HTERT RPE-1 (cell line): Measurements from ENCODE around the gene MYB.

Source experiments
- in situ Hi-C: fragments of 300-500 bp; cut with MboI; formaldehyde crosslinking; loops from 4 replicates; pipeline ENCODE4 v1.14.3; 2020; ENCODE audit warnings: low sequenced_read_pairs

MYB gene

GRCh38 chr6:135187372-135187771 lies 6.3 kb downstream of the MYB start:
- in situ Hi-C loops, result no loop called here

GRCh38 chr6:135188718-135189117 lies 7.6 kb downstream of the MYB start:
- in situ Hi-C loops, result no loop called here

GRCh38 chr6:135189344-135189743 lies 8.2 kb downstream of the MYB start:
- in situ Hi-C loops, result no loop called here

- in situ Hi-C loops, result no loop called here
Observed at GRCh38 chr6:135191508-135192255, 10.6 kb downstream of the MYB start.

- in situ Hi-C loops, result no loop called here
Observed at GRCh38 chr6:135192256-135193174, 11.4 kb downstream of the MYB start.

GRCh38 chr6:135193221-135193620 lies 12.1 kb downstream of the MYB start:
- in situ Hi-C loops, result no loop called here

- in situ Hi-C loops, result no loop called here
Observed at GRCh38 chr6:135195041-135195440, 13.9 kb downstream of the MYB start.

GRCh38 chr6:135195522-135195921 lies 14.4 kb downstream of the MYB start:
- in situ Hi-C loops, result no loop called here

- in situ Hi-C loops, result no loop called here
Observed at GRCh38 chr6:135196739-135197510, 15.8 kb downstream of the MYB start.

- in situ Hi-C loops, result no loop called here
Observed at GRCh38 chr6:135202836-135203235, 21.7 kb downstream of the MYB start.

GRCh38 chr6:135204951-135205350 lies 23.8 kb downstream of the MYB start:
- in situ Hi-C loops, result no loop called here

- in situ Hi-C loops, result no loop called here
Observed at GRCh38 chr6:135209803-135210202, 28.7 kb downstream of the MYB start.

GRCh38 chr6:135210632-135211305 lies 29.7 kb downstream of the MYB start:
- in situ Hi-C loops, result no loop called here

GRCh38 chr6:135211306-135211702 lies 30.2 kb downstream of the MYB start:
- in situ Hi-C loops, result no loop called here

GRCh38 chr6:135212020-135212806 lies 31.1 kb downstream of the MYB start:
- in situ Hi-C loops, result no loop called here

- in situ Hi-C loops, result no loop called here
Observed at GRCh38 chr6:135212935-135213334, 31.8 kb downstream of the MYB start.

- in situ Hi-C loops, result no loop called here
Observed at GRCh38 chr6:135213616-135214015, 32.5 kb downstream of the MYB start.

- in situ Hi-C loops, result no loop called here
Observed at GRCh38 chr6:135215160-135215559, 34.1 kb downstream of the MYB start.

GRCh38 chr6:135215563-135215962 lies 34.5 kb downstream of the MYB start:
- in situ Hi-C loops, result no loop called here

- in situ Hi-C loops, result no loop called here
Observed at GRCh38 chr6:135217663-135218062, 36.6 kb downstream of the MYB start.
